Activated CD8-positive, alpha-beta T cell treated with anti-CD3 and anti-CD28 coated beads for 36 hours (primary cell): Measurements from ENCODE around the gene CCNB2. TPM values are rescaled to one million over a fixed set of nuclear protein-coding genes. Genes with fewer than 3 reads are reported as not detected.

Experiments
- ATAC-seq: fragments of 200-7000 bp; cut with Tn5 transposase; one replicate; pipeline ENCODE4 v1.10.0; 2021; ENCODE audit warnings: mild to moderate bottlenecking, moderate library complexity
- CTCF ChIA-PET: fragments of 350-600 bp; sonication (Branson Sonifier 250); formaldehyde crosslinking; loops from one replicate; lab custom pipeline; 2021; ENCODE audit warnings: antibody characterized with exemption; lab: Charles Lee
- POLR2A ChIA-PET: fragments of 350-600 bp; sonication (Branson Sonifier 250); formaldehyde crosslinking; loops from one replicate; lab custom pipeline; 2021; ENCODE audit warnings: antibody characterized with exemption; lab: Charles Lee
- DNase-seq: peaks from one replicate; pipeline ENCODE4 v3.0.0-alpha.2; 2020
- H3K27ac Mint-ChIP-seq: one replicate; pipeline ENCODE4 v1.8.0; 2021; ENCODE audit warnings: mild to moderate bottlenecking, mixed read lengths
- H3K27me3 Mint-ChIP-seq: one replicate; pipeline ENCODE4 v1.8.0; 2021; ENCODE audit warnings: mixed read lengths
- H3K36me3 Mint-ChIP-seq: one replicate; pipeline ENCODE4 v1.8.0; 2021; ENCODE audit warnings: low read depth, mixed read lengths
- H3K4me1 Mint-ChIP-seq: one replicate; pipeline ENCODE4 v1.8.0; 2021; ENCODE audit warnings: low read depth, mixed read lengths
- H3K4me3 Mint-ChIP-seq: one replicate; pipeline ENCODE4 v1.8.0; 2021; ENCODE audit warnings: mild to moderate bottlenecking, moderate library complexity, mixed read lengths
- H3K9me3 Mint-ChIP-seq: one replicate; pipeline ENCODE4 v1.8.0; 2021; ENCODE audit warnings: mixed read lengths
- CTCF ChIP-seq: fragments of 200-600 bp; IDR thresholded peaks from one replicate; pipeline ENCODE4 v1.8.0; 2022; ENCODE audit warnings: antibody characterized with exemption, mild to moderate bottlenecking
- intact Hi-C: fragments of 100-400 bp; cut with micrococcal nuclease; formaldehyde crosslinking; loops from one replicate; pipeline ENCODE4 v1.10.0; 2022
- total RNA-seq, 2 experiments: library from RNA; stranded (reverse); gene quantifications; one replicate each; pipeline ENCODE4 v1.2.3, GENCODE V29; 2021

Gene CCNB2
- total RNA-seq, 2 experiments from 2014 or later: 61.9 to 64.4 TPM

DNA sequence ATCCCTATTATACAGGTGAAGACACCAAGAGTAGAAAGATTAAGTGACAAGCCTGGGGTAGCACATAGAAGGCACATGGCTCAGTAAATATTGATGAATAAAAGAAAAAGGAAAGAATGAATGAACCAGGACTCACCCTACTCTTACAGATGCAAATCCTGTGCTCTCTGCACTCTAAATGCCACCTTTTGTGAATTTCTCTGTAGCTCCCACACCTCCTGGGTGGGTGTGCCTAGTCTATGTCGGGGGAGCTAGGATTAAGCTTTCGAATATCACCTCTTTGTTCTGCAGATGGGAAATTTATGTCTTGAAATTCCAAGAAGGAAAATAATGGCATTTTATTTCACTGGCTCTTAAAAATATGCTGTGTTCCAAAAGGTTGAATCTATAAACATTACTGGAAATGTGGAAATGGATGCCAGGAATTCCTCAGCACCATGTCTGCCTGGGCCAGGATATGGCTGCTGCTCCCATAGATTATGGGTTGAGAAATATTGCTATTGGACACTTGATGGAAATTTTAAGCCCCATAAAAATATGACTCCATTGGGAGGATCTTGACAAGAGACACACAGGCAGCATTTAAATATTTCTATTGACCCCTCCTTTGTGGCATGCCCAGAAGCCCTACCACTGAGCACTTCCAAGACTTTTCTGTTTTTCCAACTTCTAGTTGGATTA is 43.3 kb downstream of the CCNB2 start:
- Mint-ChIP-seq H3K4me3 (no peak overlapping the region), H3K9me3 (no peaks in the 10 kb centered on the region), H3K27me3 (no peaks in the 10 kb centered on the region), H3K4me1 (no peaks in the 10 kb centered on the region), H3K27ac (no peak overlapping the region), H3K36me3 (no peaks in the 10 kb centered on the region)
- POLR2A ChIA-PET: no interaction called here
- CTCF ChIA-PET: interaction anchor here (1.8 kb wide), 1 partner anchor 79 kb away, joined by 5 read pairs; no protein-coding TSS in a partner anchor
- DNase-seq: no peak
- ATAC-seq: no peak
- no peak for TF ChIP-seq CTCF
- intact Hi-C loops: no loop called here

GRCh38 chr15:59150185-59150584 is 45.2 kb downstream of the CCNB2 start:
- Mint-ChIP-seq H3K9me3 (no peaks in the 10 kb centered on the region), H3K27ac (no peak overlapping the region), H3K4me1 (no peaks in the 10 kb centered on the region), H3K27me3 (no peaks in the 10 kb centered on the region), H3K4me3 (no peak overlapping the region), H3K36me3 (no peaks in the 10 kb centered on the region)
- intact Hi-C loops: no loop called here
- POLR2A ChIA-PET: no interaction called here
- CTCF ChIA-PET: no interaction called here
- no peak for TF ChIP-seq CTCF
- no peak for ATAC-seq
- DNase-seq: no peak

- intact Hi-C loops: no loop called here
- no peak for ATAC-seq
- H3K9me3 Mint-ChIP-seq: no peaks in the 10 kb centered on the region
- no peak overlapping the region for H3K4me3 Mint-ChIP-seq
- DNase-seq: no peak
- POLR2A ChIA-PET: interaction anchor here (0.6 kb wide), 1 partner anchor 358 kb away, joined by 4 read pairs; no protein-coding TSS in a partner anchor
- H3K4me1 Mint-ChIP-seq: no peaks in the 10 kb centered on the region
- H3K36me3 Mint-ChIP-seq: no peaks in the 10 kb centered on the region
- TF ChIP-seq CTCF: no peak
- no peak overlapping the region for H3K27ac Mint-ChIP-seq
- CTCF ChIA-PET: interaction anchor here (1.1 to 2.9 kb wide), 4 partner anchors 9 to 341 kb away, joined by 3 to 8 read pairs (median 4); no protein-coding TSS in a partner anchor
- no peaks in the 10 kb centered on the region for H3K27me3 Mint-ChIP-seq
Observed at GRCh38 chr15:59152694-59153450, 47.9 kb downstream of the CCNB2 start.

- Mint-ChIP-seq H3K4me1 (no peaks in the 10 kb centered on the region), H3K9me3 (no peaks in the 10 kb centered on the region)
- ATAC-seq: no peak
Observed at GRCh38 chr15:59153466-59153865, 48.5 kb downstream of the CCNB2 start.

More at GRCh38 chr15:59153466-59153865, 48.5 kb downstream of the CCNB2 start:
- POLR2A ChIA-PET: no interaction called here
- no peak for DNase-seq
- Mint-ChIP-seq H3K36me3 (no peaks in the 10 kb centered on the region), H3K4me3 (no peak overlapping the region), H3K27me3 (no peaks in the 10 kb centered on the region), H3K27ac (no peak overlapping the region)
- intact Hi-C loops: no loop called here
- no peak for TF ChIP-seq CTCF
- CTCF ChIA-PET: interaction anchor here (1.5 to 2.9 kb wide), 3 partner anchors 9 to 174 kb away, joined by 4 to 8 read pairs (median 4); no protein-coding TSS in a partner anchor
